Heart right ventricle (tissue), 16 donors: ENCODE data around the gene PKNOX2. TPM values are rescaled to one million over a fixed set of nuclear protein-coding genes. Genes with fewer than 3 reads are reported as not detected.

Experiments used
- ATAC-seq, 8 donors: fragments of 200-7000 bp; cut with Tn5 transposase; one replicate each; pipeline ENCODE4 v1.9.1; 2020; ENCODE audit warnings: mild to moderate bottlenecking in 8 of 8, moderate library complexity in 8 of 8, moderate number of reproducible peaks in 1 of 8
- DNase-seq, 2 donors: peaks; one replicate each; pipeline ENCODE4 v3.0.0-alpha.2; 2020
- H3K27ac ChIP-seq, 10 donors: fragments of 200-600 bp; sonication (generic) in 2 of 10; one replicate each; pipeline versions ENCODE4 v1.5.0 to v1.8.0; 2020 to 2022; ENCODE audit warnings: mild to moderate bottlenecking in 3 of 10
- H3K27me3 ChIP-seq, 7 donors: fragments of 200-600 bp; one replicate each; pipeline ENCODE4 v1.8.0; 2021 to 2022; ENCODE audit warnings: mild to moderate bottlenecking in 2 of 7
- H3K36me3 ChIP-seq, 9 donors: fragments of 200-600 bp; sonication (generic) in 1 of 9; one replicate each; pipeline versions ENCODE4 v1.5.0 to v1.8.0; 2020 to 2022; ENCODE audit warnings: mild to moderate bottlenecking in 2 of 9
- H3K4me1 ChIP-seq, 9 donors: fragments of 200-600 bp; sonication (generic) in 1 of 9; one replicate each; pipeline versions ENCODE4 v1.5.0 to v1.8.0; 2020 to 2022; ENCODE audit warnings: mild to moderate bottlenecking in 4 of 9
- H3K4me3 ChIP-seq, 10 donors: fragments of 200-600 bp; sonication (generic) in 2 of 10; one replicate each; pipeline versions ENCODE4 v1.5.0 to v1.8.0; 2020 to 2022; ENCODE audit warnings: mild to moderate bottlenecking in 7 of 10, moderate library complexity in 2 of 10
- H3K9me3 ChIP-seq, 11 donors: fragments of 200-600 bp in 10 of 11; sonication (generic) in 2 of 11; one replicate each; pipeline versions ENCODE4 v1.5.0 to v1.8.0; 2013 to 2022; ENCODE audit warnings: mild to moderate bottlenecking in 2 of 11, control low read depth in 1 of 11, moderate library complexity in 1 of 11
- CTCF ChIP-seq, 9 donors: fragments of 200-600 bp; sonication (generic) in 2 of 9; IDR thresholded peaks; one replicate each; pipeline versions ENCODE4 v1.5.0 to v1.8.0; 2021 to 2022; ENCODE audit warnings: antibody characterized with exemption in 9 of 9, mild to moderate bottlenecking in 5 of 9, moderate library complexity in 1 of 9
- WGBS, 2 donors: extraction: QIAGEN DNeasy Blood & Tissue Kit; methylation state at CpG; one replicate each; pipeline ENCODE4 v1.1.7; 2013; ENCODE audit warnings: inconsistent platforms in 1 of 2; 5-methylcytosine and 5-hydroxymethylcytosine counted together
- intact Hi-C, 10 donors: fragments of 100-400 bp; cut with DNase I; formaldehyde crosslinking; loops; one replicate each; pipeline versions ENCODE4 v1.11.1 to v1.14.2; 2022
- polyA plus RNA-seq, 2 donors: library from polyadenylated mRNA; stranded (reverse); fragments of 200-250 nt; gene quantifications; one replicate each; pipeline ENCODE4 v1.2.3, GENCODE V29; 2013
- total RNA-seq, 10 donors: library from RNA; stranded (reverse); fragmentation: NEBNext Ultra II Directional in 3 of 10; extraction: Animal tissue kit (Norgen Biotek cat#: 25700) in 3 of 10; gene quantifications; one replicate each; pipeline versions ENCODE4 v1.2.1 to v1.2.4, GENCODE V29; 2021 to 2023
- donor health status: Arrhythmogenic right ventricular cardiomyopathy.
- donor health status: ischemic (EF 13 %, LVEDD 7.1; RV severe dilation, severe dysfunction).
- donor health status: healthy with polysubstance abuse.
- donor health status: DM: no; HTN: yes; CAD: no.
- donor health status: DM: no; HTN: no; CAD: no.
- donor health status: ischemic (EF 25% LVEDD 6.9; RV normal size, moderate dysfunction).
- donor health status: ischemic (EF 25% LVEDD 5.7; RV mildly dilated, moderate dysfunction).
- donor health status: healthy.
- donor health status: DM: yes; HTN: yes; CAD: no.
- donor health status: Ischemic cardiomyopathy.
- donor health status: ischemic (EF 35%, LVEDD 5.7; RV mildly dilated, moderate dysfunction).
- donor health status: nonischemic (EF 11% LVEDD 7.7; RV severe dilation, severe dysfunction).
- donor health status: DM: yes; HTN: yes; CAD: no.
- donor health status: PGD.
- donor health status: ischemic (EF 29% LVEDD 5.4; RV normal size, mild dysfunction).
- donor health status: nonischemic (EF 23%, LVEDD 6.1; RV moderate dilation, normal function).

The PKNOX2 gene
- total and polyA plus RNA-seq, 12 donors, result 2.5 to 5.8 (median 4.5) TPM

GRCh38 chr11:125156346-125157117 lies 8.0 kb upstream of the PKNOX2 start:
- Histone ChIP-seq H3K4me3 (no peak overlapping the region), H3K27ac (no peak overlapping the region), H3K4me1 (no peaks in the 10 kb centered on the region), H3K36me3 (no peaks in the 10 kb centered on the region), H3K27me3 (peaks cover 0 to 15% (median 6%) of the 10 kb centered on the region in 7 donors), H3K9me3 (no peaks in the 10 kb centered on the region)
- 84 to 86% methylated on average over 8 of the region's 8 CpGs for WGBS, 2 donors
- no peak for DNase-seq
- intact Hi-C loops, result loop anchor here in 1 of 10 donors (10.0 kb wide), 1 partner anchor 248 kb away; no protein-coding TSS in a partner anchor
- TF ChIP-seq CTCF (IDR thresholded peaks at IDR 0.05), result no peak
- no peak for ATAC-seq

DNA sequence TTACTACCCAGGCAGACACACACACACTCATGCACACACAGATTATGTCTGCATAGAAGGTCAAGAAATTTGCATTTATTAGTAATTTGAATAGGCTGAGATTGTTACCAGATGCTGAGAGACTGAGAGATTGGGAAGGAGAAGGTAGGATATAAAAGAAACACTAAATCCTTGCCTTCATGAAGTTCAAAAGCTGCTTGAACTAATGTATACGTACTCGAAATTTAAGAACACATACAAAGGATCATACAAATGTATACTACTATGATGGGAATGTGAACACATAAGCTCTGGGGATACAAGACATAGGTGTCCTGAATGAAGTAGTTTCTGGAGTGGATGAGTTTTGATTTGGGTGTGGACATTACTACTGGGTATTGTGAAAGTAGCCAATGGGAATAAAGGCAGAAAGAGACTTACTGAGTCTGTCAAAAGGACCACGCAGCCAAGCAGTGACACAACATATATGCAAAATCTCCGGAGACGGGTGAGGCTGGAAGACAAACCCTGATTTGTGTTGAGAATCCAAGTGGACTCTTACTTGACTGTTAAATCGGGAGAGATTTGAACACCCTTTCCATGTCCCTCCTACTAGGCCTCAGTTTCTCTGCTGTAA lies 7.3 kb upstream of the PKNOX2 start:
- Histone ChIP-seq H3K4me3 (no peak overlapping the region), H3K27me3 (peaks cover 0 to 16% (median 6%) of the 10 kb centered on the region in 7 donors), H3K36me3 (no peaks in the 10 kb centered on the region), H3K9me3 (no peaks in the 10 kb centered on the region), H3K27ac (no peak overlapping the region), H3K4me1 (no peaks in the 10 kb centered on the region)
- no peak for ATAC-seq
- intact Hi-C loops, result loop anchor here in 1 of 10 donors (10.0 kb wide), 1 partner anchor 248 kb away; no protein-coding TSS in a partner anchor
- WGBS, 2 donors, result 84 to 92% methylated on average over 6 of the region's 6 CpGs
- DNase-seq, result no peak
- TF ChIP-seq CTCF (IDR thresholded peaks at IDR 0.05), result no peak

GRCh38 chr11:125157953-125158680 lies 6.4 kb upstream of the PKNOX2 start:
- no peaks in the 10 kb centered on the region for H3K36me3 ChIP-seq
- no peak for TF ChIP-seq CTCF (IDR thresholded peaks at IDR 0.05)
- intact Hi-C loops, result loop anchor here in 1 of 10 donors (10.0 kb wide), 1 partner anchor 247 kb away; no protein-coding TSS in a partner anchor
- WGBS, 2 donors, result 85 to 91% methylated on average over 10 of the region's 10 CpGs
- DNase-seq (no peak), ATAC-seq (no peak)
- H3K27me3 ChIP-seq, result peaks cover 0 to 25% (median 14%) of the 10 kb centered on the region in 7 donors
- H3K9me3 ChIP-seq, result no peaks in the 10 kb centered on the region
- H3K4me1 ChIP-seq, result no peaks in the 10 kb centered on the region
- H3K27ac ChIP-seq, result no peak overlapping the region
- no peak overlapping the region for H3K4me3 ChIP-seq

DNA sequence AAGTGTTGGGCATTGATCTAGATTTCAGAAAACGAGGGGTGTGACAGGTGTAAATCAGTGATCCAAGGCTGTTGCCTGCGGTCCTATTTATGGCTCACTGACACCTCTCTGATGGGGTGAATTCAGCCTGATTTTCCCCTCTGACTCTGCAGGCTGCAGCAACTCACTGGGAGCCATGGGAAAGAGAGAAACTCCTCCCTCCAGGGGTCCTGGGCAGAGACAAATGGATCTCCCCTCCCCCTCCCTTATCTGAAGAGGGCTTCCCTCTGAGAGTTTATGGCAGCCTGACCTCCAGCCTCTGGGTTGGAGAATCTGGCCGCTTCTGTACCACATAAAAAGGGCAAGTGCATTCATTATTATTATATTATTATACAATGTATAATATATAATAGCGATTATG lies 1.8 kb upstream of the PKNOX2 start:
- 76 to 78% methylated on average over 4 of the region's 4 CpGs for WGBS, 2 donors
- TF ChIP-seq CTCF (IDR thresholded peaks at IDR 0.05), result no peak

More for the DNA sequence above, 1.8 kb upstream of the PKNOX2 start:
- intact Hi-C loops, result loop anchor here in 7 of 10 donors (5.0 to 10.0 kb wide), 8 partner anchors 62 to 265 kb away; no protein-coding TSS in a partner anchor
- peaks cover 0 to 36% (median 23%) of the 10 kb centered on the region in 9 donors for H3K4me1 ChIP-seq
- no peak overlapping the region for H3K27ac ChIP-seq
- H3K4me3 ChIP-seq, result no peak overlapping the region
- ATAC-seq (no peak), DNase-seq (no peak)
- H3K27me3 ChIP-seq, result peaks cover 0 to 69% (median 23%) of the 10 kb centered on the region in 7 donors
- no peaks in the 10 kb centered on the region for H3K36me3 ChIP-seq
- no peaks in the 10 kb centered on the region for H3K9me3 ChIP-seq
